GM21723 (cell line): ENCODE data around the gene DDX6.
A peak's percentile ranks its signal among the peaks of the same experiment; 100 is the strongest.
"Not testable (repeated sequence)": the region's sequence is repeated elsewhere in the genome, so short reads cannot be mapped to it uniquely, and the experiment has no call there.

Experiments
- ATAC-seq: cut with Tn5 transposase; IDR thresholded peaks from one replicate; pipeline ENCODE4 v1.9.1; 2021; ENCODE audit warnings: mild to moderate bottlenecking, moderate library complexity; ENCODE audit not compliant: unreplicated experiment

DDX6 gene

DNA sequence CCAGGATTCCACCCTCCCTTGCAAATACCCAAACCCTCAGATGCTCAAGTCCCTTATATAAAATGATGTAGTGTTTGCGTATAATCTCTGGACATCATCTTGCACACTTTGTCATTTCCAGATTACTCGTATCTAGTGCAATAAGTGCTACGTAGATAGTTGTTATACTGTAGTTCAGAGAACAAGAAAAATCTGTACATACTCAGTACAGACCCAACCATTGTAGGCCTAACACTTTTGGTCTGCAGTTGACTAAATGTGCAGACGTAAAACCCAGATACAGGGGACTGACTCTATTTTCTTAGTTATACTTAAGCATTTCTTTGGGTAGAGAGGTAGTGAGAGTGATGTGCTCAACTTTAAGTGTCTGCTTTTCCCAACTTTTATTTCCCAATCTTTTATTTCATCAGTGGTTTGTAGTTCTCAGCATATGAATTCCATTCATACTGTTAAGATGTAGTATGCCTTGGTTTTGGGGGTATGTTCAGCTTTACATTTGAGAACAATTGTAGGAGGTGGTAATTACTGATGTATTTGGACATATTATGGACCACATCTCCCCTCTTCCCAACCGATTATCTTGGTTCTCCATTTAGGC, 43.9 kb downstream of the DDX6 start:
- no peak for ATAC-seq

DNA sequence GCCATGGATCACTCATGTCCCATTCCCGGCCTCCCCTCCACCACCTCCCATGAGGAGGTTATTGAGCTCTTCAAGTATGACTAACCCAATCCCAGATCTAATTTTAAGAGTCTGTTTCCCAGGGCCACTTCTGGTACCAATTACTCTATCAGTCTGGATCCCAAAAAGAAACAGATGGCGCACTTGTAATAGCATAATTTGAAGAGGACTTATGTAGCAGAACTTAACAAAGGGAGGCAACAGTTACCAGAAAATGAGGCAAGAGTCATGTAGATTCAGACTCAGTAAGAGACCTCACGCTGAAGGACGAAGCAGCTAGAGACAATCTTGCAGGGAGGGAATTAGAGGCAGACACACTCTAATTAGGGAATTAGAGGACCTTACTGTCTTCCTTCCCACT, 46.9 kb downstream of the DDX6 start:
- no peak for ATAC-seq

GRCh38 chr11:118742304-118742703, 48.7 kb downstream of the DDX6 start:
- no peak for ATAC-seq

GRCh38 chr11:118740892-118741291, 50.1 kb downstream of the DDX6 start:
- no peak for ATAC-seq

GRCh38 chr11:118735203-118735602, 55.8 kb downstream of the DDX6 start:
- ATAC-seq = no peak

GRCh38 chr11:118734031-118734430, 56.9 kb downstream of the DDX6 start:
- no peak for ATAC-seq

GRCh38 chr11:118729753-118730152, 61.2 kb downstream of the DDX6 start:
- ATAC-seq = not testable (repeated sequence)

DNA sequence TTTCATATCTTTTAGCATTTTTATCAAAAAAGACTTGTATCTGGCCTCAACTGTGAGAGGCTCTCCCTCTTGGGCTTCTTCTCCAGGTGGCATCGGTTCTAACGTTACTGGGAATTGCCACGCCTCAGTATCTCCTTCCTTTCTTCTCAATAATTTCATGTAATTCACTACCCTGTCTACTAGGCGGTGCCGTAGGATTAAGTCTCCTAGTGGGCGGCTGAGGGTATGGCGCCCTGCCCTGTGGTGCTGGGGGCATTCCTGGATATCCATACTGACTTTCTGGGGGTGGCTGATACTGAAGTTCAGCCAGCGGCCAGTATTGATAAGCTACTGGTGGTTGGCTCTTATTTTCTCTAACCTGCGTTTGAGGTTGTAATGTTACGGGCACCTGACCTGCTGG, 62.9 kb downstream of the DDX6 start:
- not testable (repeated sequence) for ATAC-seq

GRCh38 chr11:118727721-118728066, 63.3 kb downstream of the DDX6 start:
- ATAC-seq = not testable (repeated sequence)

- ATAC-seq = not testable (repeated sequence)
Measured at GRCh38 chr11:118727001-118727720, 63.8 kb downstream of the DDX6 start.

DNA sequence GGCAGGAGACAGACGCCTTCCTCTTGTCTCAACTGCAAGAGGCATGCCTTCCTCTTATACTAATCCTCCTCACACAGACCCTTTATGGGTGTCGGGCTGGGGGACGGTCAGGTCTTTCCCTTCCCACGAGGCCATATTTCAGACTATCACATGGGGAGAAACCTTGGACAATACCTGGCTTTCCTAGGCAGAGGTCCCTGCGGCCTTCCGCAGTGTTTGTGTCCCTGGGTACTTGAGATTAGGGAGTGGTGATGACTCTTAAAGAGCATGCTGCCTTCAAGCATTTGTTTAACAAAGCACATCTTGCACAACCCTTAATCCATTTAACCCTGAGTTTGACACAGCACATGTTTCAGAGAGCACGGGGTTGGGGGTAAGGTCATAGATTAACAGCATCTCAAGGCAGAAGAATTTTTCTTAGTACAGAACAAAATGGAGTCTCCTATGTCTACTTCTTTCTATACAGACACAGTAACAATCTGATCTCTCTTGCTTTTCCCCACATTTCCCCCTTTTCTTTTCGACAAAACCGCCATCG, 69.4 kb downstream of the DDX6 start:
- not testable (repeated sequence) for ATAC-seq

GRCh38 chr11:118720740-118721139, 70.2 kb downstream of the DDX6 start:
- not testable (repeated sequence) for ATAC-seq

DNA sequence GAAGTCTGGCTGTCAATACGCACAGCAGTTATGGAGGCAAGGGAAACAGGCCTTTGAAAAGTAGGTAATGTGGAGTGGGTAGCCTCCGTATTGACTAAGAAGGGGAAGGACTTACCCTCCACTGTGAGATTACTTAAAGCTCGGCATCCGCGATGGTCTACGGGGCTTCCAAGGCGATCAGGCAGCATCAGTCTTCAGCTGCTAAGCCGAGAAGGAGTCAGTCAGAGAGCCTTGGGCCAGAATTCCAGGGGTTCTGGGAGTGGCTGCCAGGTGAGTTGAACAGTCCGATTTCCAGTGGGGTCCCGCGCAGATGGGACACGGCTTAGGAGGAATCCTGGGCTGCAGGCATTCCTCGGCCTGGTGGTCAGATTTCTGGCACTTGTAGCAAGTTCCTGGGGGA, 70.9 kb downstream of the DDX6 start:
- ATAC-seq = not testable (repeated sequence)

DNA sequence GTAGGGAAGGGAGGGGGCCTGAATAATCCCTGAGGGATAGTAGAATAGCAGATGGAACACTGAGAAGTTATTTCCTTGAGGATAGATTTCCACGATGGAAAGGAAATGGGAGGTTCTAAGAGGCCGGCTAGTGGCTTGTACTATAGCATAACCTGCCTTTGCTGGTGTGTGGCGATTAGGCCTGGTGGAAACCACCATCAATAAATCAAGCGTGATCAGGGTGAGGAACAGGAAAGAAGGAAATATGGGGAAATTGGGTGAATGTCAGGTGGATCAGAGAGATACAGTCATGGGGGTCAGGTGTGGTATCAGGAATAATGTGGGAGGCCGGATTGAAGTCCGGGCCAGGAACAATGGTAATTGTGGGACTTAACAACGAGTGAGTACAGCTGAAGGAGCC, 72.4 kb downstream of the DDX6 start:
- ATAC-seq = not testable (repeated sequence)

- not testable (repeated sequence) for ATAC-seq
Measured at GRCh38 chr11:118717733-118718132, 73.2 kb downstream of the DDX6 start.

- ATAC-seq = not testable (repeated sequence)
Measured at GRCh38 chr11:118717221-118717620, 73.7 kb downstream of the DDX6 start.

DNA sequence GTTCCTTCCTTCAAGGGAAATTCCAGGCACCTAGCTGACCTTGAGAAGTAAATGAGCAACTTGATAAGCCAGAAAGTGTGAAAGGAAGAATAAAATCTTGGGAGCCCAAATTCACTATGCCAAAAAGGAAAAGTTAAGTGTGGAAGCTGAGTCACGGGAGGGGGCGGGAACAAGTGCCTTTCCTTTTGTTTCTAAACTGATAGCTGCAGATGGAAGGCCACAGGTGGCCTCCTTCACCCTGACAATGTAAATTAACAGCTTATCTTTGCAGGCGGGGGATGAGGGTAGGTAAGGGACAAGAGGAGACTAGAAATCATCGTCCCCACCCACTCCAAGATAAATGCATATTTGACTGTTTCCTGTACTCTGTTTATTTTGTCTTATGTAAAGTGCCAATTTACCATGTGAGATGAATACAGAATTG, 75.1 kb downstream of the DDX6 start:
- no peak for ATAC-seq

GRCh38 chr11:118715245-118715831, 75.6 kb downstream of the DDX6 start:
- peak; percentile 91 for ATAC-seq

- ATAC-seq = no peak
Measured at GRCh38 chr11:118714816-118715215, 76.1 kb downstream of the DDX6 start.

GRCh38 chr11:118714416-118714815, 76.5 kb downstream of the DDX6 start:
- not testable (repeated sequence) for ATAC-seq

DNA sequence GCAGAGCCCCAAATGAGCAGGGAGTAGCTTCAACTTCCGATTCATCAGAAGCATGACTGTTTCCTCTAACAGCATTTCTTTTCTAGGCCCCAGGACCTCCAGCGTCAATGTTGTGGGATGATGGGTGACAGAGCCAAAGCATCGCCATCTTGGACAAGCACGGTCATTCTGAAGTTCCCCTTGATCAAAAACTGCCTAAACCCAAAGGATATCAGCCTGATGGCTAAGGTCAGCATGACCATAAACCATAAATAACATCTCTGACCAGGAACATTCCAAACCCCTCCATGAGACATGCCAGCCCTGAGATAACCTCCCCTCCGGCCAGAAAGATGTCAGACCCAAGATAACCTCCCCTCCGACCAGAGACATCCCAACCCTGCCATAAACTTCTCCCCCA, 82.7 kb downstream of the DDX6 start:
- ATAC-seq = no peak

GRCh38 chr11:118706546-118706825, 84.5 kb downstream of the DDX6 start:
- no peak for ATAC-seq
